Tibial nerve (tissue), 4 donors: ENCODE data around the gene ARFGEF3. TPM values are rescaled to one million over a fixed set of nuclear protein-coding genes. Genes with fewer than 3 reads are reported as not detected.

ENCODE experiments used
- DNase-seq, 2 donors: peaks; one replicate each; pipeline ENCODE4 v3.0.0-alpha.2; 2019; ENCODE audit warnings: low spot score in 2 of 2
- H3K27ac ChIP-seq, 4 donors: fragments of 200-600 bp; sonication (generic) in 3 of 4; one replicate each; pipeline ENCODE4 v1.5.1; 2017 to 2019; ENCODE audit warnings: mild to moderate bottlenecking in 1 of 4
- H3K27me3 ChIP-seq, 2 donors: fragments of 200-600 bp; sonication (generic) in 1 of 2; one replicate each; pipeline versions ENCODE4 v1.5.1 to v1.6.0; 2017 to 2019
- H3K36me3 ChIP-seq, 3 donors: fragments of 200-600 bp; sonication (generic); one replicate each; pipeline ENCODE4 v1.5.1; 2018 to 2019
- H3K4me1 ChIP-seq, 4 donors: fragments of 200-600 bp; sonication (generic) in 3 of 4; one replicate each; pipeline ENCODE4 v1.5.1; 2017 to 2019
- H3K4me3 ChIP-seq, 4 donors: fragments of 200-600 bp; sonication (generic) in 3 of 4; one replicate each; pipeline ENCODE4 v1.5.1; 2017 to 2019; ENCODE audit warnings: mild to moderate bottlenecking in 1 of 4, moderate library complexity in 1 of 4
- H3K9me3 ChIP-seq, 4 donors: fragments of 200-600 bp; sonication (generic) in 3 of 4; one replicate each; pipeline ENCODE4 v1.5.1; 2017 to 2019
- EP300 ChIP-seq, 2 donors: sonication (generic); formaldehyde crosslinking; IDR thresholded peaks; one replicate each; pipeline ENCODE4 v1.6.1; 2017; ENCODE audit warnings: antibody characterized with exemption in 2 of 2, mild to moderate bottlenecking in 1 of 2
- POLR2A ChIP-seq, 2 donors: fragments of 450-650 bp; IDR thresholded peaks; one replicate each; pipeline ENCODE4 v1.6.1; 2017; ENCODE audit warnings: antibody characterized with exemption in 2 of 2, mild to moderate bottlenecking in 2 of 2, moderate library complexity in 2 of 2
- WGBS, 2 donors: methylation state at CpG; one replicate each; pipeline ENCODE4 v1.1.5; 2018; 5-methylcytosine and 5-hydroxymethylcytosine counted together
- total RNA-seq, 4 donors: library from RNA; depleted of rRNA; stranded (reverse); fragments of >200 nt; gene quantifications; one replicate each; pipeline ENCODE4 v1.1.0, GENCODE V29; 2016
- TF ChIP-seq, protein P1 (sequence below), 5 experiments: fragments of 200-600 bp in 3 of 5; fragments of 450-650 bp in 2 of 5; sonication (generic) in 3 of 5; IDR thresholded peaks; one replicate each; pipeline ENCODE4 v1.5.1; 2016 to 2019; ENCODE audit warnings: antibody characterized with exemption in 5 of 5, mild to moderate bottlenecking in 3 of 5, moderate library complexity in 2 of 5

Gene ARFGEF3
- total RNA-seq, 4 donors from 2014 or later = 3.9 to 6.9 (median 5.4) TPM

DNA sequence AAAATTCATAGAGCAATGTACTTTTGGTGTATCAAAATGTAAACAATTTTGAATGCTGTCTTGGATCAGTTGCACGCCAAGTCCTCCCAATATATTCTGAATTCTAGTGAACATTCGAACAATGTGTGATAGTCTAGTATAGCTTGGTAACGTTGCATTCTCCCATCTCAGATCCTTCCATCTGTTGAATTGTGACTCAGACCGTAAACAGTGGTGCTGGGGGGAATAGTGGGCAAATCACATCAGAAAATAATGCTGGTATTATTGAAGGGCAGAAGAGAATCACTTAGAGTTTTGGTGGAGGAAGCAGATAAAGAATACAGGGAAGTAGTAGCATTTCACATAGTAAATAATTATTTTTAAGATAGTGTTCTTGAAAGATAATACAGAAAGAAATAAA, 102.2 kb downstream of the ARFGEF3 start:
- Histone ChIP-seq H3K36me3 (peaks cover 0 to 5% (median 0%) of the 10 kb centered on the region in 3 donors), H3K4me1 (no peaks in the 10 kb centered on the region), H3K9me3 (no peaks in the 10 kb centered on the region), H3K4me3 (no peak overlapping the region), H3K27ac (no peak overlapping the region), H3K27me3 (no peaks in the 10 kb centered on the region)
- 78 to 83% methylated on average over 4 of the region's 4 CpGs for WGBS, 2 donors
- no peak for DNase-seq
- TF ChIP-seq POLR2A (IDR thresholded peaks at IDR 0.05) (no peak), EP300 (IDR thresholded peaks at IDR 0.05) (no peak)
- TF ChIP-seq, protein P1, sequence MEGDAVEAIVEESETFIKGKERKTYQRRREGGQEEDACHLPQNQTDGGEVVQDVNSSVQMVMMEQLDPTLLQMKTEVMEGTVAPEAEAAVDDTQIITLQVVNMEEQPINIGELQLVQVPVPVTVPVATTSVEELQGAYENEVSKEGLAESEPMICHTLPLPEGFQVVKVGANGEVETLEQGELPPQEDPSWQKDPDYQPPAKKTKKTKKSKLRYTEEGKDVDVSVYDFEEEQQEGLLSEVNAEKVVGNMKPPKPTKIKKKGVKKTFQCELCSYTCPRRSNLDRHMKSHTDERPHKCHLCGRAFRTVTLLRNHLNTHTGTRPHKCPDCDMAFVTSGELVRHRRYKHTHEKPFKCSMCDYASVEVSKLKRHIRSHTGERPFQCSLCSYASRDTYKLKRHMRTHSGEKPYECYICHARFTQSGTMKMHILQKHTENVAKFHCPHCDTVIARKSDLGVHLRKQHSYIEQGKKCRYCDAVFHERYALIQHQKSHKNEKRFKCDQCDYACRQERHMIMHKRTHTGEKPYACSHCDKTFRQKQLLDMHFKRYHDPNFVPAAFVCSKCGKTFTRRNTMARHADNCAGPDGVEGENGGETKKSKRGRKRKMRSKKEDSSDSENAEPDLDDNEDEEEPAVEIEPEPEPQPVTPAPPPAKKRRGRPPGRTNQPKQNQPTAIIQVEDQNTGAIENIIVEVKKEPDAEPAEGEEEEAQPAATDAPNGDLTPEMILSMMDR (IDR thresholded peaks at IDR 0.05) = no peak

DNA sequence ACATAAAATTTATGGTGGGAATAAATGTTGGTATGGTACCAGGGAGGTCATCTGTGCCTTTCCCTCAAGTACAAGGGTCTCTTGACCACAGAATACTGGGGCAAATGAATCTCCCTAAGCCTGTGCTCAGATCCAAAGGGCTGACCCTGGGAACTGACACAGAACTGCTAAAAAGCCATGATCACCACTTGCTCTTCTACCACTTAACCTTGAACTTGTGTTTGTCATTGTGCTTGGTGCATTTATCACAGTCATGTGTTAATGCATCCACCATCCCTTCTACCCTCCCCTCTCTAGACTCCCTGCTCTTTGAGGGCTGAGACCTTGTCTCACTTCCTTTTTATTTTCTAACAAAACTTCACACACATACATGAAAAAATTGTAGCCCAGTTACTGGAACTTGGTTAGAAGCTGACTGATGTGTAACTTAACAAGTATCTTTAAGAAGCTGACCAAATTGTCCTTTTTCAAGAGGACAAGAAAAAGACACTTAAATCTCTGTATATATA, 102.7 kb downstream of the ARFGEF3 start:
- DNase-seq = no peak
- Histone ChIP-seq H3K9me3 (no peaks in the 10 kb centered on the region), H3K27me3 (no peaks in the 10 kb centered on the region), H3K4me3 (no peak overlapping the region), H3K36me3 (peaks cover 0 to 5% (median 0%) of the 10 kb centered on the region in 3 donors), H3K27ac (no peak overlapping the region), H3K4me1 (no peaks in the 10 kb centered on the region)
- TF ChIP-seq EP300 (IDR thresholded peaks at IDR 0.05) (no peak), POLR2A (IDR thresholded peaks at IDR 0.05) (no peak)
- TF ChIP-seq, protein P1 (IDR thresholded peaks at IDR 0.05) = no peak

DNA sequence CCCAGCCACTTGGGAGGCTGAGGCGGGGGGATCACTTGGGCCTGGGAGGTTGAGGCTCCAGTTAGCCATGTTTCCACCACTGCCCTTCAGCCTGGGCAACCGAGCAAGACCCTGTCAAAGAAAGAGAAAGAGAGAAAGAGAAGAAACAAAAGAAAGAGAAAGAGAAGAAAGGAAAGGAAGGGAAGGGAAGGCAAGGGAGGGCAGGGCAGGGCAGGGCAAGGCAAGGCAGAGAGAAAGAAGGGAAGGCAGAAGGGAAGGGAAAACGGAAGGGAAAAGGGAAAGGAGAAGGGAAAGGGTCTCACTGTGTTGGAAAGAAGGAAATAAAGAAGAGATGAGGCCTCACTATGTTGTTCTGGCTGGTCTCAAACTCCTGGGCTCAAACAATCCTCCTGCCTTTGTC, 104.4 kb downstream of the ARFGEF3 start:
- WGBS, 2 donors = 88 to 89% methylated on average over 3 of the region's 3 CpGs
- DNase-seq = no peak
- Histone ChIP-seq H3K36me3 (peaks cover 0 to 5% (median 0%) of the 10 kb centered on the region in 3 donors), H3K27me3 (no peaks in the 10 kb centered on the region), H3K4me3 (no peak overlapping the region), H3K27ac (no peak overlapping the region), H3K4me1 (no peaks in the 10 kb centered on the region), H3K9me3 (no peaks in the 10 kb centered on the region)
- TF ChIP-seq EP300 (IDR thresholded peaks at IDR 0.05) (no peak), POLR2A (IDR thresholded peaks at IDR 0.05) (no peak)
- TF ChIP-seq, protein P1 (IDR thresholded peaks at IDR 0.05) = no peak

DNA sequence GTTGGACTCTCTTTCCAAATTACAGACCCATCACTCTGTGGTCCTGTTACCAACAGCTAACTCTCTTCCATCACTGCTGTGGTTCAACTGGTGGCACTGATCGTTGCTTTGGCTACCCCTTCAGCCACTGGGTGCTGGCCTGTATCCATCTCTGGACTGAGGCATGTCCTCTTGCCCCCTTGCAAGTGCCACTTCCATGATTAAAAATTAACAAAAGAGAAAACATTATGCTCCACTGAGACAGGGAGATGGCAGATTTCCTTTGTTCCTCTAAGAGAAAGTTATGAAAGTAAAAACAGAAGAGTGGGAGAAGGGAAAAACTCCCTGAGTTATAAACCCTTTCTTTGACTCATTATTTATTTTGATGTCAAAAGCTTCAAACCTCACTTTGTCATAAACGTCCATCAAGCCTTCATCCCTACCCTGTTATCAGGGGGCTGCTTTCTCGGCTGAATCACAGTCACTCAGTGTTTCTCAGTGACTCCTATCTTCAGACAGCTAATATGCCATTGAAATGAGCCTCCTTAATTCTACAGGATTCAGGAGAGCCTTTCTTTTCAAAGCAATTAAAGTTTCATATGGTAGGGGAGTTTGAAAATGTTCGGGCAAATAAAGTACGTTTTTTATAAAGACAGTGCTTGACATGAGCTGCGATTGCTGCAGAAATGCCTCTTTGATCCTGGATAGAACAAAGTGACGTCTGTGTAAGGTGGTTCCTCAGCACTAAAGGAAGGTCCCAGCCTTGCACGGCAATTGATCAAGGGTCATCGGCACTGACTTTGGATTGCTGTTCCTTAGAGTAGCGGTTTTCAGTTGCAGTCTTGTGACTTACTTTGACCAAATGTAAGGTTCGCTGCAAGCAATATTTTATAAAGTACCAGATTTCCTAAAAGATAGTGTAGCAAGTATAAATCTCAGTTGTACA, 106.5 kb downstream of the ARFGEF3 start:
- H3K36me3 ChIP-seq = no peaks in the 10 kb centered on the region

More for the DNA sequence above, 106.5 kb downstream of the ARFGEF3 start:
- TF ChIP-seq POLR2A (IDR thresholded peaks at IDR 0.05) = no peak
- TF ChIP-seq, protein P1 (IDR thresholded peaks at IDR 0.05) = no peak
- no peak for TF ChIP-seq EP300 (IDR thresholded peaks at IDR 0.05)
- WGBS, 2 donors = 64 to 65% methylated on average over 11 of the region's 11 CpGs
- no peak overlapping the region for H3K4me3 ChIP-seq
- H3K27ac ChIP-seq = no peak overlapping the region
- DNase-seq = no peak
- no peaks in the 10 kb centered on the region for H3K27me3 ChIP-seq
- H3K4me1 ChIP-seq = no peaks in the 10 kb centered on the region
- no peaks in the 10 kb centered on the region for H3K9me3 ChIP-seq
